Endothelial cell (in vitro differentiated cells): ENCODE measurements around the gene KYAT1. TPM values are rescaled to one million over a fixed set of nuclear protein-coding genes. Genes with fewer than 3 reads are reported as not detected.

Experiments
- DNase-seq: peaks from one replicate; pipeline ENCODE4 v3.0.0; 2021; ENCODE audit warnings: low spot score
- H3K27ac Mint-ChIP-seq: one replicate; pipeline ENCODE4 v1.8.0; 2021; ENCODE audit warnings: mixed read lengths, inconsistent platforms; ENCODE audit not compliant: unreplicated experiment
- H3K27me3 Mint-ChIP-seq: one replicate; pipeline ENCODE4 v1.8.0; 2021; ENCODE audit warnings: mild to moderate bottlenecking, moderate library complexity, mixed read lengths, inconsistent platforms; ENCODE audit not compliant: unreplicated experiment
- H3K36me3 Mint-ChIP-seq: one replicate; pipeline ENCODE4 v1.8.0; 2021; ENCODE audit warnings: mild to moderate bottlenecking, low read depth, mixed read lengths, inconsistent platforms; ENCODE audit not compliant: unreplicated experiment
- H3K4me1 Mint-ChIP-seq: one replicate; pipeline ENCODE4 v1.8.0; 2021; ENCODE audit warnings: mild to moderate bottlenecking, mixed read lengths, inconsistent platforms; ENCODE audit not compliant: unreplicated experiment
- H3K4me3 Mint-ChIP-seq: one replicate; pipeline ENCODE4 v1.8.0; 2021; ENCODE audit warnings: mild to moderate bottlenecking, mixed read lengths, inconsistent platforms; ENCODE audit not compliant: unreplicated experiment
- H3K9me3 Mint-ChIP-seq: one replicate; pipeline ENCODE4 v1.8.0; 2021; ENCODE audit warnings: mixed read lengths, inconsistent platforms; ENCODE audit not compliant: unreplicated experiment
- CTCF ChIP-seq: fragments of 200-600 bp; sonication (generic); IDR thresholded peaks from one replicate; pipeline ENCODE4 v1.5.0; 2021; ENCODE audit warnings: antibody characterized with exemption; ENCODE audit not compliant: unreplicated experiment
- total RNA-seq: library from RNA; stranded (reverse); fragmentation: NEBNext Ultra II Directional; extraction: Animal tissue kit (Norgen Biotek cat#: 25700); gene quantifications from one replicate; pipeline ENCODE4 v1.2.1, GENCODE V29; 2021; ENCODE audit not compliant: unreplicated experiment

Gene KYAT1
- total RNA-seq, 1 donor from 2014 or later = 3.3 TPM

GRCh38 chr9:128792978-128793686 is 88.6 kb downstream of the KYAT1 start:
- Mint-ChIP-seq H3K4me3 (no peak overlapping the region), H3K27me3 (peaks cover 7% of the 10 kb centered on the region), H3K36me3 (peaks cover 19% of the 10 kb centered on the region), H3K27ac (no peak overlapping the region), H3K4me1 (peaks cover 8% of the 10 kb centered on the region), H3K9me3 (no peaks in the 10 kb centered on the region)
- DNase-seq = no peak
- TF ChIP-seq CTCF = no peak

- Mint-ChIP-seq H3K27ac (no peak overlapping the region), H3K4me1 (peaks cover 13% of the 10 kb centered on the region), H3K36me3 (peaks cover 17% of the 10 kb centered on the region), H3K9me3 (no peaks in the 10 kb centered on the region), H3K4me3 (no peak overlapping the region), H3K27me3 (peaks cover 7% of the 10 kb centered on the region)
- DNase-seq = no peak
- no peak for TF ChIP-seq CTCF
Observed at GRCh38 chr9:128792134-128792533, 89.6 kb downstream of the KYAT1 start.

- peaks cover 16% of the 10 kb centered on the region for H3K4me1 Mint-ChIP-seq
- H3K27me3 Mint-ChIP-seq = peaks cover 9% of the 10 kb centered on the region
Observed at GRCh38 chr9:128790536-128790935, 91.2 kb downstream of the KYAT1 start.

GRCh38 chr9:128788445-128788844 is 93.3 kb downstream of the KYAT1 start:
- Mint-ChIP-seq H3K36me3 (peaks cover 14% of the 10 kb centered on the region), H3K9me3 (no peaks in the 10 kb centered on the region), H3K4me1 (peaks cover 16% of the 10 kb centered on the region), H3K4me3 (peak overlapping the region; percentile 96), H3K27me3 (peaks cover 9% of the 10 kb centered on the region), H3K27ac (peak overlapping the region; percentile 98)
- DNase-seq = peak; percentile 13
- no peak for TF ChIP-seq CTCF

More at GRCh38 chr9:128790536-128790935, 91.2 kb downstream of the KYAT1 start:
- H3K4me3 Mint-ChIP-seq = no peak overlapping the region
- peaks cover 17% of the 10 kb centered on the region for H3K36me3 Mint-ChIP-seq
- no peak for TF ChIP-seq CTCF
- no peak for DNase-seq
- no peaks in the 10 kb centered on the region for H3K9me3 Mint-ChIP-seq
- no peak overlapping the region for H3K27ac Mint-ChIP-seq

- peak overlapping the region; percentile 96 for H3K4me3 Mint-ChIP-seq
- peaks cover 9% of the 10 kb centered on the region for H3K27me3 Mint-ChIP-seq
- TF ChIP-seq CTCF = no peak
- H3K4me1 Mint-ChIP-seq = peaks cover 16% of the 10 kb centered on the region
- peak overlapping the region; percentile 98 for H3K27ac Mint-ChIP-seq
- H3K36me3 Mint-ChIP-seq = peaks cover 7% of the 10 kb centered on the region
- H3K9me3 Mint-ChIP-seq = no peaks in the 10 kb centered on the region
- no peak for DNase-seq
Observed at GRCh38 chr9:128787659-128788058, 94.1 kb downstream of the KYAT1 start.
